Gastroesophageal sphincter (tissue), 3 donors: ENCODE results near the gene TMEM164.
A peak's percentile ranks its signal among the peaks of the same experiment; 100 is the strongest.

ENCODE experiments used
- EP300 ChIP-seq: sonication (generic); formaldehyde crosslinking; IDR thresholded peaks from one replicate; pipeline ENCODE4 v1.6.1; 2017; ENCODE audit warnings: antibody characterized with exemption, mild to moderate bottlenecking
- POLR2A ChIP-seq, 2 donors: fragments of 450-650 bp; IDR thresholded peaks; one replicate each; pipeline ENCODE4 v1.6.1; 2017; ENCODE audit warnings: antibody characterized with exemption in 2 of 2, mild to moderate bottlenecking in 2 of 2, moderate library complexity in 1 of 2
- POLR2AphosphoS5 ChIP-seq: sonication (generic); formaldehyde crosslinking; IDR thresholded peaks from one replicate; pipeline ENCODE4 v1.6.1; 2017; ENCODE audit warnings: antibody characterized with exemption
- TF ChIP-seq, protein P1 (sequence below), 4 experiments: fragments of 200-600 bp in 2 of 4; fragments of 450-650 bp in 2 of 4; sonication (generic) in 1 of 4; IDR thresholded peaks; one replicate each; pipeline ENCODE4 v1.5.1; 2017 to 2019; ENCODE audit warnings: antibody characterized with exemption in 4 of 4, mild to moderate bottlenecking in 2 of 4, moderate library complexity in 2 of 4

DNA sequence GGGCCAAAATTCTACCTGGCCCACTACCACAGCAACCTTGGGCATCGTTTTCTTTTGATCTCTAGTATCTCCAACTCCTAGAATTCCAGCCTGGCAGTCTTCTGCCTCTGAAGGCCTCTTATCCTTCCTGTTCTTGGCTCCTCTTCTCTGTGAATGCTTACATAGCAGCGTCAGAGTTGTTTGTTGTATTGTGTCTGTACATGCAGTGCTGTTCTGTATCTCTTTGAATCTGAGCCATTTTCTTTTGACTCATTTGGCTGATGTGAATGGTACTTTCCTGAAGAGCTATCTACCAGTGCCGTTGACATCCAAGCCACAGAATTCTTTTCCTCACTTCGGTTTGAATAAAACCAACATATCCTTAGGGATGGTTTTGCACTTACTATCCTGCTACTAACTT, 79.2 kb downstream of the TMEM164 start:
- no peak for TF ChIP-seq EP300
- no peak for TF ChIP-seq POLR2A (IDR thresholded peaks at IDR 0.05)
- TF ChIP-seq, protein P1, sequence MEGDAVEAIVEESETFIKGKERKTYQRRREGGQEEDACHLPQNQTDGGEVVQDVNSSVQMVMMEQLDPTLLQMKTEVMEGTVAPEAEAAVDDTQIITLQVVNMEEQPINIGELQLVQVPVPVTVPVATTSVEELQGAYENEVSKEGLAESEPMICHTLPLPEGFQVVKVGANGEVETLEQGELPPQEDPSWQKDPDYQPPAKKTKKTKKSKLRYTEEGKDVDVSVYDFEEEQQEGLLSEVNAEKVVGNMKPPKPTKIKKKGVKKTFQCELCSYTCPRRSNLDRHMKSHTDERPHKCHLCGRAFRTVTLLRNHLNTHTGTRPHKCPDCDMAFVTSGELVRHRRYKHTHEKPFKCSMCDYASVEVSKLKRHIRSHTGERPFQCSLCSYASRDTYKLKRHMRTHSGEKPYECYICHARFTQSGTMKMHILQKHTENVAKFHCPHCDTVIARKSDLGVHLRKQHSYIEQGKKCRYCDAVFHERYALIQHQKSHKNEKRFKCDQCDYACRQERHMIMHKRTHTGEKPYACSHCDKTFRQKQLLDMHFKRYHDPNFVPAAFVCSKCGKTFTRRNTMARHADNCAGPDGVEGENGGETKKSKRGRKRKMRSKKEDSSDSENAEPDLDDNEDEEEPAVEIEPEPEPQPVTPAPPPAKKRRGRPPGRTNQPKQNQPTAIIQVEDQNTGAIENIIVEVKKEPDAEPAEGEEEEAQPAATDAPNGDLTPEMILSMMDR (IDR thresholded peaks at IDR 0.05) = no peak
- peak; percentile 11 for TF ChIP-seq POLR2AphosphoS5
